GM19328 (cell line): ENCODE data around the gene IRS2.

Experiments used
- ATAC-seq: cut with Tn5 transposase; IDR thresholded peaks from one replicate; pipeline ENCODE4 v1.9.1; 2021; ENCODE audit warnings: mild to moderate bottlenecking, moderate library complexity; ENCODE audit not compliant: unreplicated experiment

The IRS2 gene

DNA sequence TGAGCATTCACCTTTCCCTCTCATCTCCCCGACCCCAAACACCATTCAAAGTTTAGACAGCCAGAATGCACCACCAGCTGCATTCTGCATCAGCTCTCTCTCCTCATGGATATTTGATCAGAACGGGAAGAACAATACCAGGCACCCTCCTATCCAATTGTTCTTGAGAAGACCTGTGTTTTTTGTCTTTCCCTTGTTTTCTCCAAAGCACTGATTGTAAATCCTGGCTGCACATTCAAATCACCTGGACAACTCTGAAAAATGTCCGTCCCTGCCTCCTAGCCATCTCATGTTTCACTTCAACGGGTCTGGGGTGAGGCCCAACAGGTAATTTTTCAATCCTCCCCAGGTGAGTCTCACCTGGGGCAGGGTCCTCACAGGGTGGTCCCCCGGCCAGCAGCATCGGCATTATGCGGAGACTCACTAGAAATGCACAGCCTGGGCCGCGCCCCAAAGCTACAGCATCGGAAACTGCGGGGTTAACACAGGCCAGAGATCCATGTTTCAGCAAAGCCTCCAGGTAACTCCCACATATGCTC lies 5.5 kb downstream of the IRS2 start:
- ATAC-seq = no peak

DNA sequence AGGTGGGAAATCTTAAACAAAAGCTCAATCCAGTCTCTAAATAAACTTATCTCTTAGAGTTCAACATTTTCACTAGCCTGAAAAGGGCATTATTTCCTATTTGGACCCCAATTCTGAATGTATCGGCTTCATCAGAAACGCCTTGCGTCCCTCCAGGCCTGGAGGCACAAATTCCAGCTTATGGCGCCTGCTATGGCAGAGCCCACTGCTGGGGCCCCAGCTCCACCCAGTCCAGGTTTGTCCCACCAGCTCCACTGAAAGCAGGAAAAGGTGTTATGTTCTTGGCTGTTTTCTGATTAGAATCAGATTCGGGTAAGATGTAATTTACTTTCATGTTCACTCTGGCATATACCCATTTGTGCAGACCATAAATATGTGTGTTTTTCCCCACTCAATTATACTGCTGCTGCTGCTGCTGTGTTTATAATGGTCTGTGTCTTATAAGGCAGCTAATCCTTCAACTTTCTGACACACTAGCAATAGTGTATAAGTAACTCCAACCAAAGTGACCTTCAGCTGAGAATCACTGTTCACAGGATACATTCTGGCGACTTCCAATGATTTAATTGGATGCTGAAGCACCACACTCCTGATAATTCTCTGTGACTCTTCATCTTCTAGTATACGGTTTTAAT lies 6.4 kb downstream of the IRS2 start:
- no peak for ATAC-seq

DNA sequence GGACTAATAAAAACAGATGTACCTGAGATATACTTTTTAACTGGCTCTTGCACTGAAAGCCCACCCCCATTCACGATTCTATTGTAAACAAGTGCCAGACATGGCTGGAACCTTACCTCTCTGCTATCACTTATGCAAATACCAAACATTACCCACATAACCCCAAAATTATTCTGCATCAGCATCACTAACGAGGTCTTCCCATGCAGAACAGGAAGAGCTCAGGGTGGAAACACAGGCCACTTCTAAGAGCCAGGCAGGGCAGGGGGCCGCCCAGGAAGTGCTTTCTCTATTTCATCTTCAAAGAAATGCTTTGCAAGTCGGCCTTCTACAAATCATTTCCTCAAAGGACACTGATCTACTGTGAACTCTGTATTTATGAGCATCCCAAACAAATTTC lies 7.3 kb downstream of the IRS2 start:
- no peak for ATAC-seq

DNA sequence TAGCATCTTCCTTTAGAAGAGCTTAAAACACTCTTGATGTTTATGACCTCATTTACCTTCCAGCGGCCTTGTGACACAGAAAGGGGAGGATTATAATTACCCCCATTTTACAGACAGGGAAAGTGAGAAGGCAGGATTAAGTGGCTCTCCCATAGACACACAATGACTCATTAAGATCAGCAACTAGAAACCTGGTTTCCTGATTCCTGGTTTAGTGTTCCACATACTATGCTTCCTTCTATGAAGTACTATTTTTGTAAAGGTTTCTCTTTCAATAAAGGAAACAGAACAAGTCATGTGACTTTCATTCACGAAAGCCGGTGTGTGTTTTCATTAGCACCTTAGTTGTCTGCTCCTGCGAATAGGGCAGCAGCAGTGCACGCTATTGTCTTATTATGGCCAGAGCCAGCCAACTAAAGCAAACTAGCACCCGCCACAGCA lies 8.3 kb downstream of the IRS2 start:
- no peak for ATAC-seq

DNA sequence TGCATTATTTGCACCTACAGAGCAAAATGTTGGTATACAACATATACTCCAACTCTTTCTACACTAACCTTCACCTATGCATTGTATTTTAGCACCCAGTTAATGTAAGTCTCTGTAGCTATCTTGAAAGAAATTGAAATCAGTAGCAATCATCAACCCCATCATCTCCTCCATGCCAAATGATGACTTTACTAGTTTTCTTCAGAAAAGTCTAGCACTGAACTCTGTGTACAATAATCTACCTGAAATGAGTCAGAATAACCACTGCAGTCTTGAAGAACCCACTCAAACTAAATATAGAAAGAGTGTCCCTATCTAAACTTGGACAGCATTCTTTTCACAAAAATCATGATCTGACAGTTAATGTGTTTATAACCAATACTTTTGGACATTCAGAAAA lies 9.8 kb downstream of the IRS2 start:
- no peak for ATAC-seq

DNA sequence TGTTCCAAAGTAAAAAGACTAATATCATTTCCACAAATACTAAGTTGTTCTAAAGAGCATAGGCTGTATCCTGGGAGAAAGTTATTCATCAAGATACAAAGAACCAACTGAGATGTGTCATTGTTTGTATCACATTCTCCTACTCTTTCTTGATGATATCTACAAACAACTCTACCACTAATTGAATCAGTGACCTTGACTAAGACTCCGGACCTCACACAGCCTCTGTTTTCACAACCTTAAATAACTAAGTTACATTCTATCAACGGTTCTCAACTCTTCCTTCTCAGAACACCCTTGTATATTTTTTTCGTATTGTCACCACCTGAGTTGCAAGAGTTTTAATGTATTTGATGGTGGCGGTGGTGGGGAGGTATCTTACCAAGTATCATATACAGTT lies 12.6 kb downstream of the IRS2 start:
- ATAC-seq = no peak

DNA sequence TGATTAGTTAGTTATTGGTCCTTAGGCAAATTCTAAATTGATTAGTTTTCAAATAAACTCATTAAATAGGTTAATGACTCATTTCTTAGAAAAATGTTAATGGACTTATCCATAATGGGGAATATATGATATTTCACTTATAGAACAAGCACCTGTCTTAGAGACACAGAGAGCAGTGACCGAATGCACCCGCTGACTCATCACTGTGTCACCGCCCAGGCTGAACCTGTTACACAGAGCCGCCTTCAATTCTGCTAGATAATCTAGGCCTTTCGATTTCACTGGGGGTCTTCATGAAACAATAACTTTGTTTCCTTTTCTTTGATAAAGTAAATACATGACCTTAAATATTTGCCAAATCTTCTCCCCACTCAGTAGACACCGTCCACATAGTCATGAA lies 13.1 kb downstream of the IRS2 start:
- no peak for ATAC-seq

DNA sequence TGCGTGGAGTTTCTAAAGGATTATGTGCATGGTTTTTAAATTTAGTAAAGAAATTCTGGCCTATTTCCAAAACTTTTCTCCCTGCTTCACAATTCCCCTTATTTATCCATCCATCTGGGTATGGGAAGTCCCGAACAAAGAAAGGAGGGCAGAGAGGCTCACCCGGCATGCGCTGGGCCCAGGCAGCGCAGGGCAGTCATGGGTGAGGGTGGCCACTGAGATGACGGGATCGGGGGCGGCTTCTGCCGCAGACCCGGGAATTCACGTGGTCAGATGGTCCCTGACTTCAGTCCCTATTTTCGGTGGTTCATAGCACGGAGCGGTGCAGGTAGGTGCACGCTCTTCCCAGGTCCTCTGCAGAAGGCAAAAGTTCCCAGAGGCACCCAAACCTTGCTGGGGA lies 14.5 kb downstream of the IRS2 start:
- no peak for ATAC-seq

DNA sequence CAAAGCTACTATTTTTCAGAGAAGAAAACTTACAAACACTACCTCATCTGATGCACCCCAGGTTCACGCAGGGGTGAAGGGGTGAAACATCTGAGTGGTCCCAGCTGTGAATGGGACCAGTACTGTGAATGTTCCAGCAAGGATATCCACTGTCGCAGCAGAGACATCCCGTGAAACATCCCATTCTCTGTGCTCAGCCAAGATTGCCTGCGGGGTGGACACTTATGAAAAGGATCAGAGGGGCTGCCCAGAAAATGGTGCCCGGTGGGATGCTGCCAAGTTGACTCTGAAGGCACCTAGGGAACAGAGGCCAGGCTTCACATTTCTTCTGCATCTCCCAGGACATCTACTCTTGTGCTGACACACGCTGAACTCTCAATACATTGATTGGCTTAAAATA lies 15.9 kb downstream of the IRS2 start:
- no peak for ATAC-seq

DNA sequence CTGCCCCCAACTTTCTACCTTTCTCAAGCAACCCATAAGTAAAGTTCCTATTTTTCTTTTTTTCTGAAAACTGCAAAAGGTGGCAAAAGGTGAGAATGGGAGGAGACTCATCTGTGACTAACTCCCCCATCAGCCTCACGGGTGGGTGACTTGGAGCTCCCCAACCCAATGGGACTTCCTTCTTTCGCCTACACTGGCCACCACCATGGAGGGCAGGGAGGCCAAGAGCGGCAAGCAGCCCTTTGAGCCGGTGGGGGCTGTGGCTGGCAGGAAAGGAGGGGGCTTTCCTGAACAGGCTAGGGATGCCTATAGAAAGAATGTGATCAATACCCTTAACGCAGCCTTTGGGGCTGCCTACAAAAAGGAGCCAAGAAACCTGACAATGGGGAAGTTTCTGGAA lies 16.5 kb downstream of the IRS2 start:
- ATAC-seq = no peak

DNA sequence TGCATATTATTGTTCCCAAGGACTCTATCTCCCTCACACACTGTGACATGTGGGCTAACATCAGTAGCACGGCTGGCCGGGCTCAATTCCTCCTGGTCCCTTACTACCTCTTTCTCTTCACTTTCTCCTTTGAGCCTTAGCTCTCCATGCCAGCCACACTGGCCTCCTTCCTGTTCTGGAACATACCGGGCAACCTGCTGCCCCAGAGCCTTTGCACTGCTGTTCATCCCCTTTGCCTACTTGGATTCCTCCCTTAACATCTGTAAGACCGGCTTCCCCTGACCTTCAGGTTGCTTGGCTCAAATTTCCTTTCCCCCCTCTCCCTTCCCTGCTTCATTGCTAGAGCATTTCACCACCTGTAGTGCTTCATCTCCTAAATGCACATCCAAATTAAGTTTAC lies 17.1 kb downstream of the IRS2 start:
- ATAC-seq = no peak

DNA sequence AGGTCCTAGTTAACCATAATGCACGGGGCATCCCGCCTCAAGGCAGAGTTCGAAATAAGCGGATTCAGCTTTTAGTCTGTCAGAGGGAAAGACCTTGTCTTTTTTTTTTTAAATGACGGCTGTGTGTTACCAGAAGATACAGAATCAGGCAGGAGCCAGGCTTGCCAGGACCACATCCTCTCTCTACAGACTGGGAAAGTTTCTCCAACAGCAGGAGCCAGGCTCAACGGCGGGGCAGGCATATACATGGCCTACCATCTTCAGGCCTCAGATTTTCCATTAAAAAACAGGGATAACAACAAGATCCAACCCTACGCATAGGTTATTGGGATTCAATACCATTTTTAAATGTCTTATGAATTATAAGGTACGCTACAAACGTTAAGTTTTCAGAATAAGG lies 17.8 kb downstream of the IRS2 start:
- no peak for ATAC-seq

DNA sequence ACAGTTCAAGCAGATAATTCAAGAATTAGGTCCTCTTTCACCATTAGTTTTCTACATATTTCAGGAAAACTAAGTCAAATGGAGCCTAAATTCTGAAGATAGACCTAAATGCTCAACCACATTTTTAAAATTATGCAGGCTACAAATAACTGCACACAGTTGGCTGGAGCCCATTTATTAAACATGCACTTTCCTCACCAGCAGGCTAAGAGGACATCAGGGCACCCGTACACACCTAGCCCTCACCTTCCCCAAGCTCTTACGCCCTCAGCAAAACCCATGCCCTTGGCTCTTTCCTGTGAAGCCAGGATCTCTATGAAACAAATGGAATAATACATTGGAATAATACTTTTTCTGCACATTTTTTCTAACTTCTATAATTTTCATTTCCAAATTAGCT lies 18.2 kb downstream of the IRS2 start:
- ATAC-seq = no peak

DNA sequence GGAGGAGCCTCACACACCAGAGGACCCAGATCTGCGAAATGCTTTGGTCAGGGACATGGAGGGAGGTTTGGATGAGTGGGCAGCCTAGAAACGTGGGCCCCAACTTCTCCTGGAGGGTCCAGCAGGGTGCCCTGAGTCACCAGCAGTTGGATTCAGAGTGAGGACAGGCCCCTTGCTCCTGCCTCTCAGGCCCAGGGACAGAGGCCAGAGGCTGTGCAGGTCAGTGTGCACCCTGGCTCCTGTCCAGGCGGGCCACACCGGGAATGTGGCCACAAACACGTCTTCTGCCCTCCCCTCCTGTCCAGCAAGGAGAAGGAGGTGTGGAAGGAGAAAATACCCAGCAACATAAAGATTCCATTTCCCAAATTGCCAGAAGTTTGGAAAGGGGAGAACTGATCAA lies 19.4 kb downstream of the IRS2 start:
- no peak for ATAC-seq

DNA sequence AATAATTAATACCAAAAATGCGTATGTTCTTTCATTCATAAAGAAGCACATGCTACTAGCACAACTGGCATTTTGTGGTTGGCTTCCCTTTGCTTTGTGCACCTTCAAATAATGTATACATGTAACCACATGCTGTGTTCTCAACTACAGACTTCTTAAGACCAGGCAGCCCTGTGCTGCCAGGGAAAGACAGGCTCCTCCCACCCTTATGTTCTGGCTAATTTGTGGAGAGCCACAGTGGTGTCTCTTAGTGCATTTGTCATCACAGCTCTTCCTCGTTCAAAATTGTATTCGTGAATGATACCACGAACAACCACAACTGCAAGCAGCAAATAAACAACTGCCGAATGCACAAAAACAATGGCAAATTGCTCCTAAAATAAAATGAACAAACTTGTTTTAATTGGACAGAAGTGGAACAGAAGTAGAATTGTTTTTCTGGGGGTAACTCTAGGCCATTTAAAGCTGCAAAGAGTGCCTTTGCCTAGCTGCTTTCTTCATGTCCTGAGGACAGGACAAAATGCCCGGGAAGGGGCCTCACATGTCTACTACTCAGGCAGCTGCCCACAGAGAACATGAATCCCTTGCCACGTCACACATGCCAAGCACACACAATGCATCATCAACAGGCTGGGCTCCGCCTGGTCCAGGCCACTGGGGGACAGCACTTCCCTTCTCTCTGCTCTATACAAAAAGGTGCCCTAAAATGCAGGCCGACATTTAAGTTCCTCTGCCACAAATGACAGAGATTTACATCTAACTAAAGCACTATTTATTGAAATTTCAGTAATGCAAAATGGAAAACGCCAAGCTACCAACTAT lies 21.7 kb downstream of the IRS2 start:
- no peak for ATAC-seq

DNA sequence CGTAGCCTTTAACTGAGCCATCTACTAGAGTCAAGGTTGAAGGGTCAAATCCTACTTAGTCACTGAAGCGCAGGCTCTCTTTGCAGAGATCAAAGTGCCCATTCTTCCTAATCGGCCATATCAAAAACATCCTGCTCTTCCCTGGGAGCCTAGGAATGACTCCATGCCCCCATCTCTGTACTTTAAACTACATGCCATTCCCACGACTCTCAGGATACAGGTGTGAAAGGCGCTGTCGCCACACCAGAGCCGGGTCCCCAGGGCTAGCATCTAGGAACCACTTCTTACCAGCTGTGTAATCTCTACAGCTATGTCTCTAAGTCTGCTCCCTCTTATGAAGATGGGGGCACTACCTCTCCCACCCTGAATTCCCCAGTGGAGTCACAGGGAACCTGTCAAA lies 22.3 kb downstream of the IRS2 start:
- ATAC-seq = no peak

DNA sequence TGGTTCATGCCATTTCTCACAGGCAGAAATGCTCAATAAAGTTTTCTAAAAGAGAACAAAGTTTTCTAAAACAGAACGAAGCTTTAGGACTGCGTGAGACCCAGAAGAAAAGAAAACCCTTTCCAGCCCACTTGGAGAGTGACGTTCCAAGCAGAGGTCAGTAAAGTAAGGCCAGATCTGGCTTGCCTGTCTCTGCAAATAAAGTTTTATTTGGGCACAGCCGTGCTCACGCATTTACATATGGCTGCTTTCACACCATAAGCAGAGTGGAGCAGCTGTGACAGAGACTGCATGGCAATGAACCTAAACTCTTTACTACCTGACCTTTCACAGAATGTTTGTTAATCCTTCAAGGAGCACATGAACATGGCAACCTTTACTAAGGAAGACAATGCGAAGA lies 23.6 kb downstream of the IRS2 start:
- ATAC-seq = no peak

DNA sequence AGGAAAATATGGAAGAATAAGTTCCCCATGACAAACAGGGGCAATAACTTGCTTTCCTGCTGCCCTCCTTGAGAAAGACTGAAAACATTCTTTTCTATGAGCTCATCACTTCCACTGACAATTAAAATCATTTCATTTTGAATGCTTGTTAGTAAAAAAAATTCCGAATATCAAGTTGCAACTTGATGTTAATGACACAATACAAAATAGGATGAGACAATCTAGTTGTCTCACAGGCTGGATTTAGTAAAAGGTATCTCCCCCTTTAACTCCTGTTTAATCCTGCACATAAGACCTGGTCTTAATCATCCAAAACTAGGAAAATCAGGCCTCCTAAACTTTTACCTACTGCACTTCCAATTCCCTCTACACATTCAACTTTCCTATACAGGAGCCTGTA lies 24.7 kb downstream of the IRS2 start:
- ATAC-seq = no peak

DNA sequence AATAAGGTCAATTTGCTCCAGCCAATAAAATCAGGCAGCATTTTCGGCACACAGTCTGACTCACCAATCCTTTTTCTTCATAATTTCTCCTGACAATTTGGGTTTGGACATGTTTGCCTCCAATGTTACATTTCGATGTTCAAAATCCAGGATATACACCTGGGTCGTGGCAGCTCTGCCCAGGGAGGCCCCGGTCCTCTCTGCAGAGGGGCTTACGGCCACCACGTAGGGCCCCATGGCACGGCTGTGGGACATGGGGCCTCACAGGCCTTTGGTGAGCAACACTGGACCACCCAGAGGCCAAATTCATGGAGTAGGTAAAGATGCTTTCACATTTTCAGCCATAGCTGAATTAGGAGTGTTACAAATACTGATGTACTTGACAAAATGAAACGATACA lies 25.4 kb downstream of the IRS2 start:
- ATAC-seq = no peak

DNA sequence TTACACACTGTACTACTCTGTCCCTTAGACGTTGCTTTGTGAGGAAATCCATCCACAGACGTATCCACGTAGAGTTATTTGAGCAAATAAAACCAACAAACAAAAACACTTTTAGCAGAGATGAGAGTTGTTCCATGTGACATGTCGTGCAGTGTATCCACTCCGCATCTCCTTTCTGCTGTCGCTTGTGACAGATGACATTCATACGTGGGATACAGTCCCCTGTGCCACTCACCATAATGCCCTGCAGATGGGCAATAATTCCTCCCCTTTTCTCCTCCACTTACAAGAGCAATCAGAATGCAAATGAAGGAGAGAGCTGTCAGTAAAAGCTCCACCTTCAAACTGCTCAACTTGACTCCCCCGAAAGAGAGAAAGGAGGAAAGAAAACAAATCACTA lies 26.0 kb downstream of the IRS2 start:
- no peak for ATAC-seq

DNA sequence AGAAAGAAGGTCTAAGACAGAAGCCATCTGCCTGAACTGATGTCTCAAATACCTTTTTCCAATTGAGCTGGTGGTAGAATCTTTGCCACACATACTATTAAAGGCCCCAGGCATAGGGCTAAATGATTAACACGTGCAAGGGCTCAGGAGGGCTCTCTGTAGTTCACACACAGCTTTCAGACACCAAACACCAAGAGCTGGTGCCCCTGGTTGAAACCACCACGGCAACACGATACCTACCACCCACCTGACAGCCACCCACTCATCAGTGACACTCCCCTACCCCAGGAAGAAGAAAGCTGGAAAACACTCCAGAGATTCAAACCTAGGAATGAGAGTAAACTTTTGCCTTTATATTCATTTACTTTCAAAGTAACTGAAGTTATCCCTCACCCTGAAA lies 26.8 kb downstream of the IRS2 start:
- ATAC-seq = no peak

DNA sequence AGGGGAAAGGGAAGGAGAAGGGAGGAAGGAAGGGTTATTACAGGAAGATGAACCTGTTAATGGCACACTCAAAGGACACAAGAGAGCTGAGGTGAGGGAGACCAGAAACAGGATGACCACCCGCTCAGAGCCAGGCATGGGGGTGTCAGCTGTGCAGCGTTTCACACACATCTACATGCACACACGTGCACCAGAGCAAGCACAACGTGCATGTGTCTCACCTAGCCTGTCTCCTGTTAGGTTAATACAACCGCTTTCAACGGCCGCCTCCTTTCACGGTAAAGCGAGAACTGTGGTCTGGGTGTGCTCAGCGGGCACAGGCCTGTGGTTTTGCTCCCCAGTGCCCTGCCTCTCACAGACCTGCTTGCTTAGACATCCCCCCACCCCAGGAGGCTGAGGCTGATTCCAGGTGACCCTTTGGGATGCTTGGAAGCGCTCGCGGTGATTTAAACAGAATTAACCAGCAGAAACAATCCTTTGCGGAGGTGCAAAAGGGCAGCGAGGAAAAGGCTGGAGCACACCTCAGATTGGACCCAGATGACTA lies 27.4 kb downstream of the IRS2 start:
- no peak for ATAC-seq
